Epithelial cell of proximal tubule (primary cell): ENCODE data around the gene MMP24. TPM values are rescaled to one million over a fixed set of nuclear protein-coding genes. Genes with fewer than 3 reads are reported as not detected.

Source experiments
- DNase-seq: peaks from one replicate; pipeline ENCODE4 v3.0.0-alpha.2; 2011; ENCODE audit warnings: low read depth
- H3K4me3 ChIP-seq: 2 replicates; pipeline ENCODE4 v1.5.1; 2011; ENCODE audit warnings: low read depth, mild to moderate bottlenecking, low read length
- CTCF ChIP-seq: conservative IDR thresholded peaks from 2 replicates; pipeline ENCODE4 v1.5.1; 2012; ENCODE audit warnings: low read depth, mild to moderate bottlenecking, low read length
- total RNA-seq: library from RNA; depleted of rRNA; stranded (reverse); fragments of >200 nt; gene quantifications from 2 replicates; pipeline ENCODE4 v1.2.3, GENCODE V29; 2015

The MMP24 gene
- total RNA-seq, 1 donor from 2014 or later: 12.2 TPM

- H3K4me3 ChIP-seq: no peak overlapping the region
- no peak for TF ChIP-seq CTCF
- DNase-seq: no peak
Measured at GRCh38 chr20:35286899-35287508, 60.5 kb downstream of the MMP24 start.

GRCh38 chr20:35287509-35288324 lies 61.2 kb downstream of the MMP24 start:
- H3K4me3 ChIP-seq: no peak overlapping the region
- TF ChIP-seq CTCF: no peak
- DNase-seq: no peak

- TF ChIP-seq CTCF: no peak
- no peak for DNase-seq
- H3K4me3 ChIP-seq: no peak overlapping the region
Measured at GRCh38 chr20:35288325-35289060, 62.0 kb downstream of the MMP24 start.

GRCh38 chr20:35290186-35290886 lies 63.8 kb downstream of the MMP24 start:
- TF ChIP-seq CTCF: no peak
- H3K4me3 ChIP-seq: no peak overlapping the region
- DNase-seq: no peak

- TF ChIP-seq CTCF: no peak
- no peak overlapping the region for H3K4me3 ChIP-seq
- DNase-seq: no peak
Measured at GRCh38 chr20:35290887-35291417, 64.5 kb downstream of the MMP24 start.

- H3K4me3 ChIP-seq: no peak within 1 kb of the TSS
- TF ChIP-seq CTCF: no peak
- no peak for DNase-seq
Measured at GRCh38 chr20:35291654-35292503, 65.4 kb downstream of the MMP24 start, which contains the start of gene FAM83C. FAM83C (minus strand) TSS chr20:35292425; CDS start chr20:35292304, 121 bp downstream.
